ENCODE data around the gene EXOSC10.
"Not testable (repeated sequence)": the region's sequence is repeated elsewhere in the genome, so short reads cannot be mapped to it uniquely, and the experiment has no call there.

The EXOSC10 gene

GRCh38 chr1:11061652-11062365 is 37.9 kb downstream of the EXOSC10 start:
- no peak for DNase-seq (ENCODE audit: low spot score)

- peak; percentile 99 for DNase-seq (ENCODE audit: low spot score)
Observed at GRCh38 chr1:11059968-11060830, 39.5 kb downstream of the EXOSC10 start, which contains the start of gene SRM. Gene SRM, minus strand, starts transcription at chr1:11060018. Its CDS starts 75 bp downstream, at chr1:11059943.

- peak; percentile 54 for DNase-seq (ENCODE audit: low spot score)
Observed at GRCh38 chr1:11059155-11059967, 40.3 kb downstream of the EXOSC10 start.

- no peak for DNase-seq (ENCODE audit: low spot score)
Observed at GRCh38 chr1:11058595-11059154, 41.0 kb downstream of the EXOSC10 start.

GRCh38 chr1:11058026-11058425 is 41.6 kb downstream of the EXOSC10 start:
- DNase-seq (ENCODE audit: low spot score) = no peak

- no peak for DNase-seq (ENCODE audit: low spot score)
Observed at GRCh38 chr1:11057477-11057876, 42.2 kb downstream of the EXOSC10 start.

- no peak for DNase-seq (ENCODE audit: low spot score)
Observed at GRCh38 chr1:11056504-11056903, 43.2 kb downstream of the EXOSC10 start.

GRCh38 chr1:11055676-11056075 is 44.0 kb downstream of the EXOSC10 start:
- no peak for DNase-seq (ENCODE audit: low spot score)

GRCh38 chr1:11054666-11055065 is 45.0 kb downstream of the EXOSC10 start:
- no peak for DNase-seq (ENCODE audit: low spot score)

GRCh38 chr1:11054181-11054580 is 45.5 kb downstream of the EXOSC10 start:
- DNase-seq (ENCODE audit: low spot score) = no peak

- peak; percentile 53 for DNase-seq (ENCODE audit: low spot score)
Observed at GRCh38 chr1:11053758-11054137, 45.9 kb downstream of the EXOSC10 start.

GRCh38 chr1:11052839-11053757 is 46.6 kb downstream of the EXOSC10 start:
- no peak for DNase-seq (ENCODE audit: low spot score)

- no peak for DNase-seq (ENCODE audit: low spot score)
Observed at GRCh38 chr1:11051781-11052511, 47.7 kb downstream of the EXOSC10 start.

GRCh38 chr1:11051121-11051520 is 48.5 kb downstream of the EXOSC10 start:
- DNase-seq (ENCODE audit: low spot score) = not testable (repeated sequence)

- no peak for DNase-seq (ENCODE audit: low spot score)
Observed at GRCh38 chr1:11046625-11047365, 52.9 kb downstream of the EXOSC10 start, which contains the start of gene MASP2. Gene MASP2, minus strand, starts transcription at chr1:11047239. Its CDS starts 32 bp downstream, at chr1:11047207.

GRCh38 chr1:11046270-11046566 is 53.5 kb downstream of the EXOSC10 start:
- DNase-seq (ENCODE audit: low spot score) = no peak

GRCh38 chr1:11045428-11046269 is 54.0 kb downstream of the EXOSC10 start:
- no peak for DNase-seq (ENCODE audit: low spot score)

- DNase-seq (ENCODE audit: low spot score) = no peak
Observed at GRCh38 chr1:11044849-11045427, 54.7 kb downstream of the EXOSC10 start.
